ENCODE data around the gene SUGCT.

Gene SUGCT

GRCh38 chr7:40765639-40766038 lies 630.8 kb downstream of the SUGCT start:
- H3K27me3 ChIP-seq (ENCODE audit: control insufficient read depth in 1 of 2, insufficient read depth in 2 of 2, low read length in 2 of 2), result no peaks in the 10 kb centered on the region
- H3K4me1 ChIP-seq (ENCODE audit: control insufficient read depth, insufficient read depth, low read length), result peaks cover 3% of the 10 kb centered on the region
- H3K9ac ChIP-seq (ENCODE audit: low read length in 2 of 2), result no peak overlapping the region
- H3K36me3 ChIP-seq (ENCODE audit: control insufficient read depth in 2 of 2, insufficient read depth in 2 of 2, low read length in 2 of 2), result no peaks in the 10 kb centered on the region
- no peak overlapping the region for H3K4me3 ChIP-seq (ENCODE audit: low read length in 2 of 2)
- H3K9me3 ChIP-seq (ENCODE audit: control insufficient read depth in 2 of 2, low read length in 2 of 2), result no peaks in the 10 kb centered on the region
- no peak overlapping the region for H3K27ac ChIP-seq (ENCODE audit: low read length)

- H3K9ac ChIP-seq (ENCODE audit: low read length in 2 of 2), result no peak overlapping the region
- no peak overlapping the region for H3K27ac ChIP-seq (ENCODE audit: low read length)
- no peaks in the 10 kb centered on the region for H3K4me1 ChIP-seq (ENCODE audit: control insufficient read depth, insufficient read depth, low read length)
- H3K36me3 ChIP-seq (ENCODE audit: control insufficient read depth in 2 of 2, insufficient read depth in 2 of 2, low read length in 2 of 2), result no peaks in the 10 kb centered on the region
- no peaks in the 10 kb centered on the region for H3K27me3 ChIP-seq (ENCODE audit: control insufficient read depth in 1 of 2, insufficient read depth in 2 of 2, low read length in 2 of 2)
- no peak overlapping the region for H3K4me3 ChIP-seq (ENCODE audit: low read length in 2 of 2)
- H3K9me3 ChIP-seq (ENCODE audit: control insufficient read depth in 2 of 2, low read length in 2 of 2), result no peaks in the 10 kb centered on the region
These were observed 637.3 kb downstream of the SUGCT start for GRCh38 chr7:40772096-40772495.

GRCh38 chr7:40773656-40774055 lies 638.9 kb downstream of the SUGCT start:
- no peak overlapping the region for H3K4me3 ChIP-seq (ENCODE audit: low read length in 2 of 2)
- H3K27ac ChIP-seq (ENCODE audit: low read length), result no peak overlapping the region
- H3K36me3 ChIP-seq (ENCODE audit: control insufficient read depth in 2 of 2, insufficient read depth in 2 of 2, low read length in 2 of 2), result no peaks in the 10 kb centered on the region
- H3K27me3 ChIP-seq (ENCODE audit: control insufficient read depth in 1 of 2, insufficient read depth in 2 of 2, low read length in 2 of 2), result no peaks in the 10 kb centered on the region
- no peaks in the 10 kb centered on the region for H3K4me1 ChIP-seq (ENCODE audit: control insufficient read depth, insufficient read depth, low read length)
- H3K9ac ChIP-seq (ENCODE audit: low read length in 2 of 2), result no peak overlapping the region
- no peaks in the 10 kb centered on the region for H3K9me3 ChIP-seq (ENCODE audit: control insufficient read depth in 2 of 2, low read length in 2 of 2)

GRCh38 chr7:40775877-40776276 lies 641.1 kb downstream of the SUGCT start:
- Histone ChIP-seq H3K27ac (ENCODE audit: low read length) (no peak overlapping the region), H3K9ac (ENCODE audit: low read length in 2 of 2) (no peak overlapping the region), H3K27me3 (ENCODE audit: control insufficient read depth in 1 of 2, insufficient read depth in 2 of 2, low read length in 2 of 2) (no peaks in the 10 kb centered on the region), H3K36me3 (ENCODE audit: control insufficient read depth in 2 of 2, insufficient read depth in 2 of 2, low read length in 2 of 2) (no peaks in the 10 kb centered on the region), H3K4me1 (ENCODE audit: control insufficient read depth, insufficient read depth, low read length) (peaks cover 5% of the 10 kb centered on the region), H3K4me3 (ENCODE audit: low read length in 2 of 2) (no peak overlapping the region), H3K9me3 (ENCODE audit: control insufficient read depth in 2 of 2, low read length in 2 of 2) (no peaks in the 10 kb centered on the region)

GRCh38 chr7:40777730-40778312 lies 643.0 kb downstream of the SUGCT start:
- Histone ChIP-seq H3K9me3 (ENCODE audit: control insufficient read depth in 2 of 2, low read length in 2 of 2) (no peaks in the 10 kb centered on the region), H3K9ac (ENCODE audit: low read length in 2 of 2) (no peak overlapping the region), H3K36me3 (ENCODE audit: control insufficient read depth in 2 of 2, insufficient read depth in 2 of 2, low read length in 2 of 2) (no peaks in the 10 kb centered on the region), H3K27me3 (ENCODE audit: control insufficient read depth in 1 of 2, insufficient read depth in 2 of 2, low read length in 2 of 2) (no peaks in the 10 kb centered on the region), H3K4me3 (ENCODE audit: low read length in 2 of 2) (no peak overlapping the region), H3K4me1 (ENCODE audit: control insufficient read depth, insufficient read depth, low read length) (peaks cover 5% of the 10 kb centered on the region), H3K27ac (ENCODE audit: low read length) (no peak overlapping the region)

GRCh38 chr7:40780460-40780859 lies 645.7 kb downstream of the SUGCT start:
- H3K4me3 ChIP-seq (ENCODE audit: low read length in 2 of 2), result no peak overlapping the region

GRCh38 chr7:40782836-40783235 lies 648.0 kb downstream of the SUGCT start:
- no peak overlapping the region for H3K27ac ChIP-seq (ENCODE audit: low read length)
- H3K9me3 ChIP-seq (ENCODE audit: control insufficient read depth in 2 of 2, low read length in 2 of 2), result no peaks in the 10 kb centered on the region
- H3K4me3 ChIP-seq (ENCODE audit: low read length in 2 of 2), result no peak overlapping the region
- H3K36me3 ChIP-seq (ENCODE audit: control insufficient read depth in 2 of 2, insufficient read depth in 2 of 2, low read length in 2 of 2), result no peaks in the 10 kb centered on the region
- no peaks in the 10 kb centered on the region for H3K27me3 ChIP-seq (ENCODE audit: control insufficient read depth in 1 of 2, insufficient read depth in 2 of 2, low read length in 2 of 2)
- H3K9ac ChIP-seq (ENCODE audit: low read length in 2 of 2), result no peak overlapping the region
- H3K4me1 ChIP-seq (ENCODE audit: control insufficient read depth, insufficient read depth, low read length), result peaks cover 5% of the 10 kb centered on the region

More at GRCh38 chr7:40780460-40780859, 645.7 kb downstream of the SUGCT start:
- no peak overlapping the region for H3K27ac ChIP-seq (ENCODE audit: low read length)
- H3K36me3 ChIP-seq (ENCODE audit: control insufficient read depth in 2 of 2, insufficient read depth in 2 of 2, low read length in 2 of 2), result no peaks in the 10 kb centered on the region
- H3K9me3 ChIP-seq (ENCODE audit: control insufficient read depth in 2 of 2, low read length in 2 of 2), result no peaks in the 10 kb centered on the region
- peaks cover 5% of the 10 kb centered on the region for H3K4me1 ChIP-seq (ENCODE audit: control insufficient read depth, insufficient read depth, low read length)
- H3K9ac ChIP-seq (ENCODE audit: low read length in 2 of 2), result no peak overlapping the region
- H3K27me3 ChIP-seq (ENCODE audit: control insufficient read depth in 1 of 2, insufficient read depth in 2 of 2, low read length in 2 of 2), result no peaks in the 10 kb centered on the region

GRCh38 chr7:40784176-40784575 lies 649.4 kb downstream of the SUGCT start:
- Histone ChIP-seq H3K27me3 (ENCODE audit: control insufficient read depth in 1 of 2, insufficient read depth in 2 of 2, low read length in 2 of 2) (no peaks in the 10 kb centered on the region), H3K36me3 (ENCODE audit: control insufficient read depth in 2 of 2, insufficient read depth in 2 of 2, low read length in 2 of 2) (no peaks in the 10 kb centered on the region), H3K9ac (ENCODE audit: low read length in 2 of 2) (no peak overlapping the region), H3K4me3 (ENCODE audit: low read length in 2 of 2) (no peak overlapping the region), H3K9me3 (ENCODE audit: control insufficient read depth in 2 of 2, low read length in 2 of 2) (no peaks in the 10 kb centered on the region), H3K4me1 (ENCODE audit: control insufficient read depth, insufficient read depth, low read length) (peaks cover 5% of the 10 kb centered on the region), H3K27ac (ENCODE audit: low read length) (no peak overlapping the region)

GRCh38 chr7:40786909-40787308 lies 652.1 kb downstream of the SUGCT start:
- Histone ChIP-seq H3K27me3 (ENCODE audit: control insufficient read depth in 1 of 2, insufficient read depth in 2 of 2, low read length in 2 of 2) (no peaks in the 10 kb centered on the region), H3K4me3 (ENCODE audit: low read length in 2 of 2) (no peak overlapping the region), H3K4me1 (ENCODE audit: control insufficient read depth, insufficient read depth, low read length) (no peaks in the 10 kb centered on the region), H3K36me3 (ENCODE audit: control insufficient read depth in 2 of 2, insufficient read depth in 2 of 2, low read length in 2 of 2) (no peaks in the 10 kb centered on the region), H3K9ac (ENCODE audit: low read length in 2 of 2) (no peak overlapping the region), H3K27ac (ENCODE audit: low read length) (no peak overlapping the region), H3K9me3 (ENCODE audit: control insufficient read depth in 2 of 2, low read length in 2 of 2) (no peaks in the 10 kb centered on the region)

GRCh38 chr7:40793132-40793531 lies 658.3 kb downstream of the SUGCT start:
- H3K4me1 ChIP-seq (ENCODE audit: control insufficient read depth, insufficient read depth, low read length), result no peaks in the 10 kb centered on the region
- H3K9ac ChIP-seq (ENCODE audit: low read length in 2 of 2), result no peak overlapping the region
- no peaks in the 10 kb centered on the region for H3K9me3 ChIP-seq (ENCODE audit: control insufficient read depth in 2 of 2, low read length in 2 of 2)
- H3K36me3 ChIP-seq (ENCODE audit: control insufficient read depth in 2 of 2, insufficient read depth in 2 of 2, low read length in 2 of 2), result no peaks in the 10 kb centered on the region
- H3K4me3 ChIP-seq (ENCODE audit: low read length in 2 of 2), result no peak overlapping the region
- no peak overlapping the region for H3K27ac ChIP-seq (ENCODE audit: low read length)
- no peaks in the 10 kb centered on the region for H3K27me3 ChIP-seq (ENCODE audit: control insufficient read depth in 1 of 2, insufficient read depth in 2 of 2, low read length in 2 of 2)

- H3K36me3 ChIP-seq (ENCODE audit: control insufficient read depth in 2 of 2, insufficient read depth in 2 of 2, low read length in 2 of 2), result no peaks in the 10 kb centered on the region
- H3K9ac ChIP-seq (ENCODE audit: low read length in 2 of 2), result no peak overlapping the region
- no peak overlapping the region for H3K4me3 ChIP-seq (ENCODE audit: low read length in 2 of 2)
- H3K27ac ChIP-seq (ENCODE audit: low read length), result no peak overlapping the region
- H3K27me3 ChIP-seq (ENCODE audit: control insufficient read depth in 1 of 2, insufficient read depth in 2 of 2, low read length in 2 of 2), result no peaks in the 10 kb centered on the region
- H3K4me1 ChIP-seq (ENCODE audit: control insufficient read depth, insufficient read depth, low read length), result no peaks in the 10 kb centered on the region
- no peaks in the 10 kb centered on the region for H3K9me3 ChIP-seq (ENCODE audit: control insufficient read depth in 2 of 2, low read length in 2 of 2)
These were observed 660.8 kb downstream of the SUGCT start for GRCh38 chr7:40795607-40796006.
